ENCODE data around the gene CDK6.
A peak's percentile ranks its signal among the peaks of the same experiment; 100 is the strongest.

CDK6 gene

DNA sequence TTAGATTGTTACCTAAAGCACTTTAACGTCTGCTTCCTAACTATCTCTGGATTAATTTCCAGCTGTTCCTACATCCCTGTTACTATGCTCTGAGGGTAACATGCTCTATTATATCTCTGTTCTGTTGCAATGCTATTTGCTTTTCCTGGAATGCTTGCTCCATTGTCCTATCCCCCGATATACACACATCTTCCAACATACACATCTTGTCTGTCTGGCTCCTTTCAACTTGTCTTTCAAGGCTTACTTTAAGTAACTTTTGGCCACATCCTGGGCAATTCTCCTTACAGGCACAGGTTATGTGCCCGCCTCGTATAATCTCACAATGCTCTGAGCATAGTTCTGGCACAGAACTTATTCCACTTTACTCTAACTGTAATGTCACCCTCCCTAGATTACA, 96.2 kb downstream of the CDK6 start:
- no peak overlapping the region for H3K4me3 ChIP-seq (ENCODE audit: low read depth, low read length)
- in situ Hi-C loops (cut with HindIII; ENCODE audit: low pct_ligation_motif_present, low sequenced_read_pairs) = no loop called here
- H3K36me3 ChIP-seq (replicated peaks) = no peaks in the 10 kb centered on the region
- H3K27ac ChIP-seq = peak overlapping the region; percentile 61
- DNase-seq = no peak
- H3K27me3 ChIP-seq (replicated peaks) = no peaks in the 10 kb centered on the region
- TF ChIP-seq, protein P1, sequence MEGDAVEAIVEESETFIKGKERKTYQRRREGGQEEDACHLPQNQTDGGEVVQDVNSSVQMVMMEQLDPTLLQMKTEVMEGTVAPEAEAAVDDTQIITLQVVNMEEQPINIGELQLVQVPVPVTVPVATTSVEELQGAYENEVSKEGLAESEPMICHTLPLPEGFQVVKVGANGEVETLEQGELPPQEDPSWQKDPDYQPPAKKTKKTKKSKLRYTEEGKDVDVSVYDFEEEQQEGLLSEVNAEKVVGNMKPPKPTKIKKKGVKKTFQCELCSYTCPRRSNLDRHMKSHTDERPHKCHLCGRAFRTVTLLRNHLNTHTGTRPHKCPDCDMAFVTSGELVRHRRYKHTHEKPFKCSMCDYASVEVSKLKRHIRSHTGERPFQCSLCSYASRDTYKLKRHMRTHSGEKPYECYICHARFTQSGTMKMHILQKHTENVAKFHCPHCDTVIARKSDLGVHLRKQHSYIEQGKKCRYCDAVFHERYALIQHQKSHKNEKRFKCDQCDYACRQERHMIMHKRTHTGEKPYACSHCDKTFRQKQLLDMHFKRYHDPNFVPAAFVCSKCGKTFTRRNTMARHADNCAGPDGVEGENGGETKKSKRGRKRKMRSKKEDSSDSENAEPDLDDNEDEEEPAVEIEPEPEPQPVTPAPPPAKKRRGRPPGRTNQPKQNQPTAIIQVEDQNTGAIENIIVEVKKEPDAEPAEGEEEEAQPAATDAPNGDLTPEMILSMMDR (IDR thresholded peaks at IDR 0.05; ENCODE audit: low read depth, low read length, missing control alignments) = no peak

DNA sequence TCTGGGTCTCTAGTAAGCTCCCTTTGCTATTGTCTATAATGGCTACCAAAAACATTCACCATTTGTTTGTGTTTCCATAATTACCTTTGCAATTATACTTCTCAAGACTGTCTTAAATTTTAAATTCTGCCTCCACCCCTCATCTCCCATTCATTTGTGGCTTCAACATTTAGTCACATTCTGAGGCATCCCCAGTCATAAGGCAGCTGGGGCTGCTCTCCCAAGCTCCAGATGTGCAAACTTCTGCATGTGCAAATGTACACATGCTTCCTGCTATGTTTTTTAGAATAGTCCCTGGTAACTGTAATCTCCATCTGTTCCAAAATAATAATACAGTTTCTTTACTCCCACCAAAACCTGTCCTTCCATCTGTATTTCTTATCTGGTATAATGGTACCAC, 97.3 kb downstream of the CDK6 start:
- in situ Hi-C loops (cut with HindIII; ENCODE audit: low pct_ligation_motif_present, low sequenced_read_pairs) = no loop called here
- Histone ChIP-seq H3K4me3 (ENCODE audit: low read depth, low read length) (no peak overlapping the region), H3K36me3 (replicated peaks) (no peaks in the 10 kb centered on the region), H3K27me3 (replicated peaks) (no peaks in the 10 kb centered on the region), H3K27ac (no peak overlapping the region)
- no peak for DNase-seq
- TF ChIP-seq, protein P1 (IDR thresholded peaks at IDR 0.05; ENCODE audit: low read depth, low read length, missing control alignments) = no peak

DNA sequence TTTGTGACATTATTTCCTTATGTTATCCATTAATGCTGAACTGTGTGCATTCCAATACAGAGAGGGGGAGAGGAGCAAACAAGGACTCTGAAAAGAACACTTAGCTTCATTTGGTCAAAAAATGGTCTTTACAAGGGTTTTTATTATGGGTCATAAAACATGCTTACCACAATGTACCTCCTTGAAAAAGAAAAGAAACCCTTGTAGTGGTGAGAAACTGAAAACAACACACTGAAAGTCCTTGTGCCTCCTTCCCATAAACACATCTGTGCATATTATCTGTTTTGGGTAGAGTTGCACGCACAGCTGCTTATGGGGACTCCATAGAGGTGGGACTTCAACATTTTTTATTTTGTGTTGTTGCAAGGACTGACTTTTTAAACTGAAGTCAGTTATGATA, 98.7 kb downstream of the CDK6 start:
- in situ Hi-C loops (cut with HindIII; ENCODE audit: low pct_ligation_motif_present, low sequenced_read_pairs) = no loop called here
- TF ChIP-seq, protein P1 (IDR thresholded peaks at IDR 0.05; ENCODE audit: low read depth, low read length, missing control alignments) = no peak
- no peaks in the 10 kb centered on the region for H3K36me3 ChIP-seq (replicated peaks)

DNA sequence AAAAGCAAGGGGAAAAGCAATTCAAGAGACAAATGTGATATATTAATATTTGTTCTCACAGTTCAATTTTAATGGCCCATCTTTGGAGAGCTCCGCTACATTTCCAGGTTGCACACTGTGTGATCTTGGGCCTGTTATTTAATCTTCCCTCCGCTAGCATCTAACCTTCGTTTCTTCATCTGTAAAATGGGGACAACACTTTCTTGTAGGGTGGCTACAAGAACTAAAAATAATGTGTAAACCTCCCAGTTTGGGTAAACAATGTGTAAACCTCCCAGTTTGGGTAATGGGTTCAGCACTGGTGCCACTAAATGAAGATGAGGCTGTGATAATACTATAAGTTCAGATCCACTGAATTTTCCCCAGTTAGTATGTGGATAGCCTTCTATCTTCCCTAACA, 99.5 kb downstream of the CDK6 start:
- TF ChIP-seq, protein P1 (IDR thresholded peaks at IDR 0.05; ENCODE audit: low read depth, low read length, missing control alignments) = no peak
- H3K4me3 ChIP-seq (ENCODE audit: low read depth, low read length) = no peak overlapping the region
- in situ Hi-C loops (cut with HindIII; ENCODE audit: low pct_ligation_motif_present, low sequenced_read_pairs) = no loop called here
- H3K27ac ChIP-seq = no peak overlapping the region
- no peaks in the 10 kb centered on the region for H3K36me3 ChIP-seq (replicated peaks)
- DNase-seq = no peak
- H3K27me3 ChIP-seq (replicated peaks) = no peaks in the 10 kb centered on the region

More for the DNA sequence above, 98.7 kb downstream of the CDK6 start:
- no peak overlapping the region for H3K27ac ChIP-seq
- H3K4me3 ChIP-seq (ENCODE audit: low read depth, low read length) = no peak overlapping the region
- DNase-seq = no peak
- H3K27me3 ChIP-seq (replicated peaks) = no peaks in the 10 kb centered on the region

DNA sequence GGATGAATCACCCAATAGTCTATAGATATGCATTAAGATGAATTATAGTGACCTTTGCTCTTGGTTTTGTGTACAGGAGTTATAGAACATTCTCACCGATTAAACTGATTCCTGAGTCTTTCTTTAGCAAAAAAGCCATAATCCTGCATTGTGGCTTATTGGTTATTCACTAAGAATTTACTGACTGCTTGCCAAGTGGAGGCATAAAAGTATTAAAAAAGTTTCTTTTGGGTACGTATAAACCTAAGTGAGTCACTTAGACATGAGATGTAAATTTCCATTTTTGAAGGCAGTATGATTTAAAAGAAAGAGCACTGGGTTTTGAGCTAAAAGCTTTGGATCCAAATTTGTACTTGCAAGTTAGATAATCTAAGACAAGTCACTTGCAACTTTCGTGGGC, 100.7 kb downstream of the CDK6 start:
- Histone ChIP-seq H3K36me3 (replicated peaks) (no peaks in the 10 kb centered on the region), H3K27me3 (replicated peaks) (no peaks in the 10 kb centered on the region), H3K4me3 (ENCODE audit: low read depth, low read length) (no peak overlapping the region), H3K27ac (no peak overlapping the region)
- TF ChIP-seq, protein P1 (IDR thresholded peaks at IDR 0.05; ENCODE audit: low read depth, low read length, missing control alignments) = no peak
- in situ Hi-C loops (cut with HindIII; ENCODE audit: low pct_ligation_motif_present, low sequenced_read_pairs) = no loop called here
- no peak for DNase-seq

DNA sequence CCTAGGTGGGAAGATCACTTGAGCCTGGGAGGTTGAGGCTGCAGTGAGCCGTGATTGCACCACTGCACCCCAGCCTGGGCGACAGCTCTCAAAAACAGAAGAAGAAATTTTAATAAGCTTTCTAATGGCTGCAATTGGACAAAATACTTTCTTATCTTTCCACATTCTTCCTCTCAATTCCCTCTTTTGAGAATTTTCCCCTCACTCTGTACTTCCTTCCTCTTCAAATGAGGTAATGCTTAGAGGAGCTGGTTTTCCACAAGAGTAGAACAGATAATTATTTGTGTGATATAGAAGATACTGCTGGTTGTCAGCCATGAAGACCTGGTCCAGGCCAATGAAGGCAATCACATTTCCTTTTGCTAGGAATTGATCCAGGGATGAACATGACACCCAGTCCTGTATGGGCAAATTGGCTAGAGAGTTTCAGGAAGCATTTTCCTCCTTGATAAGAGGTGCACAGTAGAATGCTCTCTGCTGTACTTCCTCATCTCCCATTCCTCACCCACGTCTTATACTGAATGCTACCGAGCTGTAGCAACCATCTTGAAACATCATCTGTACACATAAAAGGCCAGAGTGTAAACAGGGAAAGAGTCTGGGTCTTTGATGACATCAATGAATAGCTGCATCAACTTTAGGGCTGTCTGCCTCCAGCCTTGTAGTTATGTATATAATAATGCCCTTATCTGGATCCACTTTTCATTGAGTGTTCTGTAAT, 103.9 kb downstream of the CDK6 start:
- H3K27me3 ChIP-seq (replicated peaks) = no peaks in the 10 kb centered on the region
- H3K36me3 ChIP-seq (replicated peaks) = no peaks in the 10 kb centered on the region
- no peak overlapping the region for H3K4me3 ChIP-seq (ENCODE audit: low read depth, low read length)
- no peak overlapping the region for H3K27ac ChIP-seq
- in situ Hi-C loops (cut with HindIII; ENCODE audit: low pct_ligation_motif_present, low sequenced_read_pairs) = no loop called here
- TF ChIP-seq, protein P1 (IDR thresholded peaks at IDR 0.05; ENCODE audit: low read depth, low read length, missing control alignments) = no peak
- no peak for DNase-seq
